ENCODE results near the gene CD48. TPM values are rescaled to one million over a fixed set of nuclear protein-coding genes. Genes with fewer than 3 reads are reported as not detected.

CD48 gene
- total RNA-seq, 1 donor from 2014 or later = not detected

DNA sequence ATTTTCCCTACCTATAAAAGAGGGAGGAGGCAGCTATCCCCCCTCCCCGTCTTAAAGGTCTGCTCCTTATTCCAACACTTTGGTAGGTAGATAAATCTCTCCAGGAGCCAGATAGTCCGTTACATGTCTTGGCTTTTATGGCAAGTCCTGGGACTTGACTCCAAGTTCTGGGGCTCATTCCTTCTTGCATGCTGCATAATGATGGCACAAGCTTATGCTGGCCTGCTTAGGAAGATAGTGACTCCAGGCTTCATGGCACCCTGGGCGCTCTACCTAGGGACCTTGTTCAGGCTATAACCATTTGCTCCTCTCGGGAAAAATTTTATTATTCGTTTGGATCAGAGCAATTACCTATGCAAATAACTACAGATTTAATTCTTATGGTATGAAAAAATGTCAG is 68.5 kb downstream of the CD48 start:
- Mint-ChIP-seq H3K27ac (no peak overlapping the region), H3K27me3 (peaks cover 3% of the 10 kb centered on the region), H3K4me3 (ENCODE audit: low read depth) (no peak overlapping the region), H3K9me3 (ENCODE audit: low read depth) (no peaks in the 10 kb centered on the region), H3K36me3 (ENCODE audit: insufficient read depth) (no peaks in the 10 kb centered on the region), H3K4me1 (ENCODE audit: low read depth) (peaks cover 21% of the 10 kb centered on the region)
- TF ChIP-seq, protein P1, sequence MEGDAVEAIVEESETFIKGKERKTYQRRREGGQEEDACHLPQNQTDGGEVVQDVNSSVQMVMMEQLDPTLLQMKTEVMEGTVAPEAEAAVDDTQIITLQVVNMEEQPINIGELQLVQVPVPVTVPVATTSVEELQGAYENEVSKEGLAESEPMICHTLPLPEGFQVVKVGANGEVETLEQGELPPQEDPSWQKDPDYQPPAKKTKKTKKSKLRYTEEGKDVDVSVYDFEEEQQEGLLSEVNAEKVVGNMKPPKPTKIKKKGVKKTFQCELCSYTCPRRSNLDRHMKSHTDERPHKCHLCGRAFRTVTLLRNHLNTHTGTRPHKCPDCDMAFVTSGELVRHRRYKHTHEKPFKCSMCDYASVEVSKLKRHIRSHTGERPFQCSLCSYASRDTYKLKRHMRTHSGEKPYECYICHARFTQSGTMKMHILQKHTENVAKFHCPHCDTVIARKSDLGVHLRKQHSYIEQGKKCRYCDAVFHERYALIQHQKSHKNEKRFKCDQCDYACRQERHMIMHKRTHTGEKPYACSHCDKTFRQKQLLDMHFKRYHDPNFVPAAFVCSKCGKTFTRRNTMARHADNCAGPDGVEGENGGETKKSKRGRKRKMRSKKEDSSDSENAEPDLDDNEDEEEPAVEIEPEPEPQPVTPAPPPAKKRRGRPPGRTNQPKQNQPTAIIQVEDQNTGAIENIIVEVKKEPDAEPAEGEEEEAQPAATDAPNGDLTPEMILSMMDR (IDR thresholded peaks at IDR 0.05; ENCODE audit: unreplicated experiment) = no peak
- DNase-seq (ENCODE audit: low spot score, unreplicated experiment) = no peak

DNA sequence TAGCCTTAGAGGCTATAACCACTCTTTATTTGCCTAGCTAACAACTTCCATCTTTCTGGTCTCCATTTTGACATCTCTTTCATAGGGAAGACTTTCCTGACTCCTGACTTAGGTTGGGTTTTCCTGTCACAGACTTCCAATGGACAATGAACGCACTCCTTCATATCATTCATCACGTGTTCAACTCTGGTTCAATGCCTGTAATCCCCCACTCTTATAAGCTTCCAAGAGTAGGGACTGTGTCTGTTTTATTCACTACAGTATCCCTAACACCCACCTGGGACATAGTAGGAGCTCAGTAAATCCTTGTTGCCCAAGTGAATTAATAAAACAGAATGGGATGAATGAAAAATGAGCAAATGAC is 69.4 kb downstream of the CD48 start:
- H3K4me3 Mint-ChIP-seq (ENCODE audit: low read depth) = no peak overlapping the region
- no peaks in the 10 kb centered on the region for H3K9me3 Mint-ChIP-seq (ENCODE audit: low read depth)
- TF ChIP-seq, protein P1 (IDR thresholded peaks at IDR 0.05; ENCODE audit: unreplicated experiment) = no peak
- H3K36me3 Mint-ChIP-seq (ENCODE audit: insufficient read depth) = no peaks in the 10 kb centered on the region
- H3K27me3 Mint-ChIP-seq = peaks cover 3% of the 10 kb centered on the region
- no peak for DNase-seq (ENCODE audit: low spot score, unreplicated experiment)
- H3K4me1 Mint-ChIP-seq (ENCODE audit: low read depth) = peaks cover 27% of the 10 kb centered on the region
- no peak overlapping the region for H3K27ac Mint-ChIP-seq

DNA sequence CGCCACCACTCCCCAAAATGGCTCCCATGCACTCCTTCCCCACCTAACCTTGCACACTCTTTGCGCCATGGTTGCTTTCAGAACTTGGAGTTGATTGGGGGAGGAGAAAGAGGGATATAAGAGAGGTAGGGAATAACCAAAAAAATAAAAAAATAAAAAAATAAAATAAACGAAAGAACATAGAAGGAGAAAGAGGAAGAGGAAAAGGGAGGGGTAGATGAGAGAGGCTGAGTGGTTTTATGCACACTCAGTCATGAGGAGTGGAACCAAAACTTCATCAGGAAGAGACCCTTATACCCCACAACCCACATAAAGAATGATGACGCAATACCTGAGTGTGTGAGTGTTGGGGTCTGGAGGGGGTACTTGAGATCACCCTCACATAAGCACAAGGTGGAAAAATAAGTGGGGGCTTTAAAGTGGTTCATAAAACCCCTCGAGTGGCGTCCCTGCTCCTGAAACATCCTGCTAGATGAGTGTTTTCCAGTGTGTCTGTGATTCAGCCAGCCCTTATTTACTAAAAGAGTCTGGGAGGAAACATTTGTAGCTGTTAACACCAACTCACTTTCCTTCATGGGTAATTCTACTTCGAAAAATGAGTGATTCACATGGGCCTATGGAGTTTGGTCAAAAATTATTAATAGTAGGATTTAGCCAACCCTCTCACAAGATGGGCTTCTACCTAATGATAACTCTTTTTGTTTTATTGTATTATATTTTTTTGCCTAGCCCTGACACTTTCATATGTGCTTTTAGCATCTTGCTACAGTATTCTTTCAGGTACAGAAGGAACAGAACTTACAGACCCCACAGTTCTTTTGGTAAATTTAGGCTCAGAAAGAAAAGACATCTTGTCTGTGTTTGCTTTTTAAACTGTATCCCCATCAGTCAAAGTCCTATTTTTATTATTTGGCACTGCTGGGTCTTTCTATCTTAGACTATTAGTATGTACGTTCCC is 70.0 kb downstream of the CD48 start:
- Mint-ChIP-seq H3K4me3 (ENCODE audit: low read depth) (no peak overlapping the region), H3K27me3 (peaks cover 3% of the 10 kb centered on the region), H3K4me1 (ENCODE audit: low read depth) (peaks cover 27% of the 10 kb centered on the region), H3K36me3 (ENCODE audit: insufficient read depth) (no peaks in the 10 kb centered on the region), H3K9me3 (ENCODE audit: low read depth) (no peaks in the 10 kb centered on the region), H3K27ac (no peak overlapping the region)
- no peak for DNase-seq (ENCODE audit: low spot score, unreplicated experiment)
- TF ChIP-seq, protein P1 (IDR thresholded peaks at IDR 0.05; ENCODE audit: unreplicated experiment) = no peak

DNA sequence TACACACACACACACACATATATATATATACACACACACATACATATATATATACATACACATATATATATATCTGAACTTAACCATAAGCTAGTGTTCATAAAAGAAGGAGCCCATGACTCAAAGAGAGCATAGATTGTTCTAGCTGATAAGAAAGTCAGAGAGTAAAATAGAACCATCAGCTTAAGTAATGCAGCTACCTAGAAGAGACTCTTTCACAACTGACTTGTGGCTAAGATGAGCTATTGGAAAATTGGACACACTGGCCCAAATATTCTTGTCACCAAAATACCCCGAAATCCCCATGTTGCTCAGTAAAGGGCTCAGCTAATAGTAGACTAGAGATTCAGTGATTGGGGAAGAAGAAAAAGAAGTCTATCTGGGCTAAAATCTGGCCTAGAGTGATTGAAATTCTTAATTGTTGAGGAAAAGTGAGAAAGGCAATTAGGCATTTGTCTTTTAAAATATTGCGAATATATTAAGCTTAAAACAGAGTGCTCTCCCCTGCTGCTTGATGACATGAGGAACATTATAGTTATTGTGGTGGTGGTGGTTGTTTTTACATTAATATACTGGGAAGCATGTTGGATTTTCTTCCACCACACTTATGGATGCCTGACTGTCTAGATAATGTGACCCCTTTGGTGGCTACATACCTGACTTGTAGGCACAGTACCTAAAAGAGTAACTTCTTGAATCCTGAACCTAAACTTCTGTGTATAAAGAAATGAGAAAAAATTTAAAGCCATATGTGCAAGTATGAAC is 71.1 kb downstream of the CD48 start:
- Mint-ChIP-seq H3K27me3 (no peaks in the 10 kb centered on the region), H3K27ac (no peak overlapping the region), H3K4me1 (ENCODE audit: low read depth) (peaks cover 21% of the 10 kb centered on the region), H3K9me3 (ENCODE audit: low read depth) (no peaks in the 10 kb centered on the region), H3K36me3 (ENCODE audit: insufficient read depth) (no peaks in the 10 kb centered on the region), H3K4me3 (ENCODE audit: low read depth) (no peak overlapping the region)
- TF ChIP-seq, protein P1 (IDR thresholded peaks at IDR 0.05; ENCODE audit: unreplicated experiment) = no peak
- no peak for DNase-seq (ENCODE audit: low spot score, unreplicated experiment)

DNA sequence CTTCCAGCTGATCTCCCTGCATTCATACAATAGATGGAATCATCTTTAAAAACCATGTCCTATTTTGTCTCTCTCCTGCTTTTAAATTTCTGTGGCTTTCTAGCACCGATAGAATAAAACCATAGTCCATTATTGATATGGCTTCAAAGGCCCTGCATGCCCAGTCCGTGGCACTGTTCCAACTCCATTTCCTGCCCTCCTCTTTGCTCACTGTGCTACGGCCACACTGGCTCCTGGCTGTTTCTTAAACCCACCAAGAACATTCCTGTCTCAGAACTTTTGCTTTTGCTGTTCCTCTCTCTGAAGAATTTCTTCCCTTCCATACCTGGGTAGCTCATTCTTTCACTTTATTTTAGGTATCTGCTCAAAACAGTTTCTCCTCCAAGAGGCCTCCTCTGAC is 72.0 kb downstream of the CD48 start:
- H3K4me3 Mint-ChIP-seq (ENCODE audit: low read depth) = no peak overlapping the region
- H3K36me3 Mint-ChIP-seq (ENCODE audit: insufficient read depth) = no peaks in the 10 kb centered on the region
- DNase-seq (ENCODE audit: low spot score, unreplicated experiment) = no peak

More for the DNA sequence above, 72.0 kb downstream of the CD48 start:
- Mint-ChIP-seq H3K4me1 (ENCODE audit: low read depth) (peaks cover 21% of the 10 kb centered on the region), H3K27ac (no peak overlapping the region), H3K27me3 (no peaks in the 10 kb centered on the region), H3K9me3 (ENCODE audit: low read depth) (no peaks in the 10 kb centered on the region)
- TF ChIP-seq, protein P1 (IDR thresholded peaks at IDR 0.05; ENCODE audit: unreplicated experiment) = no peak

Measured in progenitor cell of endocrine pancreas (in vitro differentiated cells).